PFSK-1 (cell line): ENCODE measurements around the gene BICD1.

ENCODE experiments used
- POLR2AphosphoS5 ChIP-seq: IDR thresholded peaks from 2 replicates; pipeline ENCODE4 v1.6.1; 2012; ENCODE audit warnings: low read depth, mild to moderate bottlenecking, control low read depth, low read length, moderate library complexity
- REST ChIP-seq, 2 experiments: IDR thresholded peaks; 2 replicates each; pipeline versions ENCODE4 v1.6.1 to v1.8.0; 2011 to 2012; ENCODE audit warnings: low read depth in 2 of 2, low read length in 2 of 2, control low read depth in 1 of 2, inconsistent platforms in 1 of 2, mild to moderate bottlenecking in 1 of 2, moderate library complexity in 1 of 2; ENCODE audit not compliant: insufficient read depth in 1 of 2
- SIN3A ChIP-seq: IDR thresholded peaks from 2 replicates; pipeline ENCODE4 v1.6.1; 2012; ENCODE audit warnings: mild to moderate bottlenecking, low read length, moderate library complexity, borderline replicate concordance; ENCODE audit not compliant: insufficient read depth

GRCh38 chr12:32151086-32151485 lies 44.4 kb downstream of the BICD1 start:
- TF ChIP-seq SIN3A (no peak), POLR2AphosphoS5 (no peak), REST (IDR thresholded peaks at IDR 0.05; ENCODE audit: insufficient read depth in 1 of 2, low read depth in 2 of 2, low read length in 2 of 2) (no peak)
